Measurements from ENCODE around the gene RETREG3. TPM values are rescaled to one million over a fixed set of nuclear protein-coding genes. Genes with fewer than 3 reads are reported as not detected.
"Not testable (repeated sequence)": the region's sequence is repeated elsewhere in the genome, so short reads cannot be mapped to it uniquely, and the experiment has no call there.

Gene RETREG3
- polyA plus RNA-seq, 2 of the 4 experiments (the other 2 are of a cell fraction): 24.2 to 28.3 TPM

- CTCF ChIA-PET: interaction anchor here (0.5 to 3.3 kb wide), 10 partner anchors 11 to 266 kb away, joined by 3 to 13 read pairs (median 6); partner anchors contain the start of genes NAGLU and PSMC3IP
- peak in 1 of 2 experiments; percentile 6; a peak in 3 of 6 replicates for ATAC-seq
- H3K9me3 ChIP-seq: no peaks in the 10 kb centered on the region
- peak overlapping the region in 1 of 2 experiments; percentile 94; a peak in 4 of 6 replicates for H3K27ac ChIP-seq
- peak overlapping the region; percentile 87; the same call in 2 of the 3 replicates for H3K4me3 ChIP-seq
- no peak for FAIRE-seq
- H3K4me1 ChIP-seq: peaks cover 23% of the 10 kb centered on the region
- peak in 1 of 2 experiments; percentile 59 for DNase-seq (ENCODE audit: low read depth in 1 of 2, low spot score in 1 of 2)
- H3K4me2 ChIP-seq: peak overlapping the region; percentile 92
- POLR2A ChIA-PET: no interaction called here
- 94% methylated on average over 45 of the region's 45 CpGs for WGBS (ENCODE audit: missing lambda C conversion rate)
- no peak for TF ChIP-seq ESRRA (IDR thresholded peaks at IDR 0.05; ENCODE audit: borderline replicate concordance, low read length)
- no peak for TF ChIP-seq HOXB5 (CRISPR knock-in tag; IDR thresholded peaks at IDR 0.05)
- no peak for TF ChIP-seq PBX3 (IDR thresholded peaks at IDR 0.05)
- no peak for TF ChIP-seq CHD4 (IDR thresholded peaks at IDR 0.05; ENCODE audit: borderline replicate concordance)
- no peak for TF ChIP-seq NPAS2 (CRISPR knock-in tag; IDR thresholded peaks at IDR 0.05; ENCODE audit: borderline replicate concordance)
- no peak for TF ChIP-seq KDM1A (IDR thresholded peaks at IDR 0.05; ENCODE audit: low read depth)
- TF ChIP-seq FOXS1 (CRISPR knock-in tag; IDR thresholded peaks at IDR 0.05): no peak
- TF ChIP-seq MAFK (IDR thresholded peaks at IDR 0.05; ENCODE audit: partially characterized antibody): no peak
These were observed 55.9 kb downstream of the RETREG3 start for GRCh38 chr17:42553161-42553818.

DNA sequence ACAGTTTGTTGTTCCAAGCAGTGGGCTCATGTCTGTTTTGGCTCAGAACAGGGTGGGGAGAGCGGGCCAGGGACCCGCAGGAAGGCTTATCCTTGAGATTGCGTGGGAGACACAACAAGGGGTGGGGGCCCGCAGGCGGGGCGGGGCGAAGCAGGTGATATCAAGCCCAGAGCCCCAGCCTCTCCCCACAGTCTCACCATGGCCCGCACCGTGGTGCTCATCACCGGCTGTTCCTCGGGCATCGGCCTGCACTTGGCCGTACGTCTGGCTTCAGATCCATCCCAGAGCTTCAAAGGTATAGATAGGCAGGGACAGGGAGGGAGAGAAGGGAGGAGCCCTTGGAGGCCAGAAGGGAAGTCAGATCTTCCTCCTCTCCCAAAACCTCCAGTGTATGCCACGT is 56.4 kb downstream of the RETREG3 start, which contains the start of gene HSD17B1:
TSS of gene HSD17B1 (plus strand) at position 188 of the 400 bp plus-strand sequence. CDS start at position 199, 11 bp downstream.
- peaks cover 26% of the 10 kb centered on the region for H3K4me1 ChIP-seq
- ATAC-seq; DNase-seq (ENCODE audit: low read depth in 1 of 2, low spot score in 1 of 2); H3K9me3 ChIP-seq; POLR2A ChIA-PET; FAIRE-seq: not testable (repeated sequence)
- H3K4me3 ChIP-seq: peak within 1 kb of the TSS; percentile 87
- CTCF ChIA-PET: interaction anchor here (1.1 to 3.3 kb wide), 5 partner anchors 10 to 211 kb away, joined by 4 to 13 read pairs (median 9); partner anchors contain the start of genes NAGLU and PSMC3IP
- H3K4me2 ChIP-seq: peak within 1 kb of the TSS; percentile 92
- peak within 1 kb of the TSS; percentile 94; a peak in 4 of 6 replicates for H3K27ac ChIP-seq
- 93% methylated on average over 11 of the region's 15 CpGs for WGBS (ENCODE audit: missing lambda C conversion rate)

- ATAC-seq (peak in 1 of 2 experiments; percentile 0; a peak in 1 of 6 replicates), FAIRE-seq (peak; percentile 65)
- CTCF ChIA-PET: interaction anchor here (0.6 to 4.2 kb wide), 19 partner anchors 9 to 413 kb away, joined by 3 to 37 read pairs (median 4); partner anchors contain the start of genes BECN1, NAGLU and PSMC3IP
These were observed 60.0 kb downstream of the RETREG3 start for GRCh38 chr17:42548993-42549755.

More at GRCh38 chr17:42548993-42549755, 60.0 kb downstream of the RETREG3 start:
- POLR2A ChIA-PET: interaction anchor here (0.7 to 1.6 kb wide), 7 partner anchors 10 to 346 kb away, joined by 3 to 22 read pairs (median 3); partner anchors contain the start of genes NAGLU, PSMC3IP and VPS25
- peak overlapping the region in 1 of 2 experiments; percentile 83; a peak in 2 of 6 replicates for H3K27ac ChIP-seq
- H3K4me1 ChIP-seq: peaks cover 18% of the 10 kb centered on the region; the same call in 2 of the 3 replicates
- 81% methylated on average over 14 of the region's 14 CpGs for WGBS (ENCODE audit: missing lambda C conversion rate)
- no peaks in the 10 kb centered on the region for H3K9me3 ChIP-seq
- H3K4me2 ChIP-seq: peak overlapping the region; percentile 89
- TF ChIP-seq ZC3H11A (IDR thresholded peaks at IDR 0.05) (no peak), RARB (CRISPR knock-in tag; IDR thresholded peaks at IDR 0.05) (no peak), CTCF (IDR thresholded peaks at IDR 0.05) (no peak), HEYL (CRISPR knock-in tag; IDR thresholded peaks at IDR 0.05) (no peak), TFCP2L1 (CRISPR knock-in tag; IDR thresholded peaks at IDR 0.05) (no peak), TP53 (CRISPR knock-in tag; IDR thresholded peaks at IDR 0.05) (no peak)
- TF ChIP-seq, protein P1, sequence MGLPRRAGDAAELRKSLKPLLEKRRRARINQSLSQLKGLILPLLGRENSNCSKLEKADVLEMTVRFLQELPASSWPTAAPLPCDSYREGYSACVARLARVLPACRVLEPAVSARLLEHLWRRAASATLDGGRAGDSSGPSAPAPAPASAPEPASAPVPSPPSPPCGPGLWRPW (IDR thresholded peaks at IDR 0.05): no peak
- DNase-seq (ENCODE audit: low read depth in 1 of 2, low spot score in 1 of 2): no peak
- H3K4me3 ChIP-seq: peak overlapping the region; percentile 51
